Stimulated activated CD8-positive, alpha-beta memory T cell treated with anti-CD3 and anti-CD28 coated beads, Interleukin-2, amount 100 ng/mL, for 48 hours (primary cell): ENCODE data around the gene OSM.

Experiments
- DNase-seq, 2 donors: peaks; one replicate each; pipeline ENCODE4 v3.0.0-alpha.2; 2020; ENCODE audit warnings: low read depth in 2 of 2

The OSM gene

GRCh38 chr22:30297991-30298701 lies 31.5 kb upstream of the OSM start:
- DNase-seq = no peak

GRCh38 chr22:30297276-30297990 lies 30.8 kb upstream of the OSM start:
- DNase-seq = no peak

- no peak for DNase-seq
Observed at GRCh38 chr22:30296833-30297232, 30.2 kb upstream of the OSM start.

- no peak for DNase-seq
Observed at GRCh38 chr22:30296324-30296723, 29.7 kb upstream of the OSM start.

- no peak for DNase-seq
Observed at GRCh38 chr22:30295576-30295975, 28.9 kb upstream of the OSM start.

GRCh38 chr22:30294830-30295229 lies 28.2 kb upstream of the OSM start:
- no peak for DNase-seq

GRCh38 chr22:30294066-30294465 lies 27.4 kb upstream of the OSM start:
- no peak for DNase-seq

GRCh38 chr22:30293026-30293425 lies 26.4 kb upstream of the OSM start:
- no peak for DNase-seq

GRCh38 chr22:30292069-30292970 lies 25.7 kb upstream of the OSM start:
- DNase-seq = no peak

GRCh38 chr22:30291058-30291892 lies 24.6 kb upstream of the OSM start:
- no peak for DNase-seq

GRCh38 chr22:30290342-30291057 lies 23.8 kb upstream of the OSM start:
- DNase-seq = no peak

GRCh38 chr22:30289980-30290313 lies 23.3 kb upstream of the OSM start:
- no peak for DNase-seq

GRCh38 chr22:30289141-30289979 lies 22.7 kb upstream of the OSM start, which contains the start of gene CASTOR1:
Gene CASTOR1 (minus strand): TSS chr22:30289505. CDS start chr22:30289497, 8 bp downstream.
- peak; percentile 84 to 91 for DNase-seq

GRCh38 chr22:30288419-30289140 lies 21.9 kb upstream of the OSM start:
- DNase-seq = no peak

- peak; percentile 77 to 84 for DNase-seq
Observed at GRCh38 chr22:30287648-30288418, 21.2 kb upstream of the OSM start.

- peak; percentile 80 to 88 for DNase-seq
Observed at GRCh38 chr22:30286813-30287647, 20.4 kb upstream of the OSM start.

- DNase-seq = no peak
Observed at GRCh38 chr22:30286331-30286730, 19.7 kb upstream of the OSM start.

GRCh38 chr22:30285846-30286200 lies 19.2 kb upstream of the OSM start:
- no peak for DNase-seq
